Stimulated activated CD4-positive, alpha-beta T cell treated with anti-CD3 and anti-CD28 coated beads, Interleukin-2, amount 100 ng/mL, for 48 hours (primary cell): Measurements from ENCODE around the gene CA5A.

Source experiments
- DNase-seq, 2 donors: peaks; one replicate each; pipeline ENCODE4 v3.0.0-alpha.2; 2020

The CA5A gene

GRCh38 chr16:87845807-87846619 lies 90.3 kb downstream of the CA5A start:
- DNase-seq = no peak

GRCh38 chr16:87845213-87845612 lies 91.1 kb downstream of the CA5A start:
- DNase-seq = no peak

GRCh38 chr16:87844809-87845208 lies 91.5 kb downstream of the CA5A start:
- DNase-seq = no peak

- DNase-seq = no peak
These were observed 92.1 kb downstream of the CA5A start for GRCh38 chr16:87844120-87844733.

- no peak for DNase-seq
These were observed 92.6 kb downstream of the CA5A start for GRCh38 chr16:87843678-87844105.

- no peak for DNase-seq
These were observed 94.0 kb downstream of the CA5A start for GRCh38 chr16:87842209-87842869.

- DNase-seq = no peak
These were observed 94.8 kb downstream of the CA5A start for GRCh38 chr16:87841340-87842208.

GRCh38 chr16:87840271-87840978 lies 95.9 kb downstream of the CA5A start:
- DNase-seq = no peak

- DNase-seq = no peak
These were observed 96.6 kb downstream of the CA5A start for GRCh38 chr16:87839542-87840270.

GRCh38 chr16:87838643-87839541 lies 97.4 kb downstream of the CA5A start:
- no peak for DNase-seq
